Activated CD4-positive, alpha-beta memory T cell treated with anti-CD3 and anti-CD28 coated beads, Interleukin-2, amount 10 ng/mL, durations not matched to agents 7 days and 5 days (primary cell): ENCODE measurements around the gene CLECL1. TPM values are rescaled to one million over a fixed set of nuclear protein-coding genes. Genes with fewer than 3 reads are reported as not detected.
A peak's percentile ranks its signal among the peaks of the same experiment; 100 is the strongest.
"Not testable (repeated sequence)": the region's sequence is repeated elsewhere in the genome, so short reads cannot be mapped to it uniquely, and the experiment has no call there.

ENCODE experiments used
- CTCF ChIA-PET: fragments of 350-600 bp; sonication (Branson Sonifier 250); formaldehyde crosslinking; loops from one replicate; lab custom pipeline; 2021; ENCODE audit warnings: antibody characterized with exemption, inconsistent platforms; lab: Charles Lee
- POLR2A ChIA-PET: fragments of 350-600 bp; sonication (Branson Sonifier 250); formaldehyde crosslinking; loops from one replicate; lab custom pipeline; 2021; ENCODE audit warnings: antibody characterized with exemption; lab: Charles Lee
- DNase-seq: peaks from one replicate; pipeline ENCODE4 v3.0.0-alpha.2; 2020
- H3K27ac Mint-ChIP-seq: one replicate; pipeline ENCODE4 v1.8.0; 2021; ENCODE audit warnings: mild to moderate bottlenecking, mixed read lengths
- H3K27me3 Mint-ChIP-seq: one replicate; pipeline ENCODE4 v1.8.0; 2021; ENCODE audit warnings: mixed read lengths
- H3K36me3 Mint-ChIP-seq: one replicate; pipeline ENCODE4 v1.8.0; 2021; ENCODE audit warnings: low read depth, mixed read lengths
- H3K4me1 Mint-ChIP-seq: one replicate; pipeline ENCODE4 v1.8.0; 2021; ENCODE audit warnings: mixed read lengths
- H3K4me3 Mint-ChIP-seq: one replicate; pipeline ENCODE4 v1.8.0; 2021; ENCODE audit warnings: mild to moderate bottlenecking, mixed read lengths
- H3K9me3 Mint-ChIP-seq: one replicate; pipeline ENCODE4 v1.8.0; 2021; ENCODE audit warnings: mixed read lengths
- total RNA-seq, 2 experiments: library from RNA; stranded (reverse); gene quantifications; one replicate each; pipeline ENCODE4 v1.2.3, GENCODE V29; 2021

CLECL1 gene
- total RNA-seq, 2 experiments from 2014 or later: 13.5 to 15.4 TPM

- H3K9me3 Mint-ChIP-seq: peaks cover 7% of the 10 kb centered on the region
- peaks cover 56% of the 10 kb centered on the region for H3K36me3 Mint-ChIP-seq
- H3K27me3 Mint-ChIP-seq: peaks cover 6% of the 10 kb centered on the region
- POLR2A ChIA-PET: interaction anchor here (1.2 kb wide), 1 partner anchor 14 kb away, joined by 3 read pairs; the partner anchor contains the start of gene CLECL1
- no peak overlapping the region for H3K27ac Mint-ChIP-seq
- no peak overlapping the region for H3K4me3 Mint-ChIP-seq
- H3K4me1 Mint-ChIP-seq: peaks cover 32% of the 10 kb centered on the region
- no peak for DNase-seq
- CTCF ChIA-PET: interaction anchor here (1.4 to 1.5 kb wide), 2 partner anchors 12 to 23 kb away, joined by 3 to 4 read pairs; no protein-coding TSS in a partner anchor
Observed at GRCh38 chr12:9719790-9720189, 13.1 kb downstream of the CLECL1 start.

- peaks cover 4% of the 10 kb centered on the region for H3K27me3 Mint-ChIP-seq
- CTCF ChIA-PET: interaction anchor here (1.4 to 1.5 kb wide), 2 partner anchors 11 to 24 kb away, joined by 3 to 4 read pairs; no protein-coding TSS in a partner anchor
- peak overlapping the region; percentile 10 for H3K27ac Mint-ChIP-seq
- peaks cover 3% of the 10 kb centered on the region for H3K9me3 Mint-ChIP-seq
- no peak for DNase-seq
- peaks cover 54% of the 10 kb centered on the region for H3K36me3 Mint-ChIP-seq
- H3K4me3 Mint-ChIP-seq: no peak overlapping the region
- POLR2A ChIA-PET: interaction anchor here (1.2 to 3.0 kb wide), 2 partner anchors 10 to 15 kb away, joined by 3 to 11 read pairs; partner anchors contain the start of gene CLECL1
- H3K4me1 Mint-ChIP-seq: peaks cover 28% of the 10 kb centered on the region
Observed at GRCh38 chr12:9718968-9719367, 13.9 kb downstream of the CLECL1 start.

- peaks cover 45% of the 10 kb centered on the region for H3K36me3 Mint-ChIP-seq
- no peak for DNase-seq
- no peak overlapping the region for H3K4me3 Mint-ChIP-seq
- H3K27ac Mint-ChIP-seq: no peak overlapping the region
- CTCF ChIA-PET: interaction anchor here (0.7 to 1.8 kb wide), 3 partner anchors 8 to 25 kb away, joined by 3 to 13 read pairs (median 5); no protein-coding TSS in a partner anchor
- POLR2A ChIA-PET: interaction anchor here (0.6 to 3.0 kb wide), 4 partner anchors 8 to 43 kb away, joined by 3 to 11 read pairs (median 6); no protein-coding TSS in a partner anchor
- H3K9me3 Mint-ChIP-seq: peaks cover 3% of the 10 kb centered on the region
- H3K27me3 Mint-ChIP-seq: no peaks in the 10 kb centered on the region
- H3K4me1 Mint-ChIP-seq: peaks cover 22% of the 10 kb centered on the region
Observed at GRCh38 chr12:9717070-9717925, 15.6 kb downstream of the CLECL1 start.

- H3K9me3 Mint-ChIP-seq, H3K4me3 Mint-ChIP-seq, CTCF ChIA-PET, H3K27me3 Mint-ChIP-seq, DNase-seq, H3K27ac Mint-ChIP-seq: not testable (repeated sequence)
- POLR2A ChIA-PET: interaction anchor here (1.0 to 1.4 kb wide), 2 partner anchors 17 to 79 kb away, joined by 3 read pairs; no protein-coding TSS in a partner anchor
- H3K36me3 Mint-ChIP-seq: peaks cover 12% of the 10 kb centered on the region
- H3K4me1 Mint-ChIP-seq: peaks cover 20% of the 10 kb centered on the region
Observed at GRCh38 chr12:9713032-9713558, 19.8 kb downstream of the CLECL1 start.

- Mint-ChIP-seq H3K27ac (no peak overlapping the region), H3K36me3 (peaks cover 18% of the 10 kb centered on the region), H3K4me1 (peaks cover 32% of the 10 kb centered on the region), H3K27me3 (no peaks in the 10 kb centered on the region), H3K9me3 (peaks cover 4% of the 10 kb centered on the region), H3K4me3 (no peak overlapping the region)
- no peak for DNase-seq
- CTCF ChIA-PET: interaction anchor here (0.5 to 6.4 kb wide), 6 partner anchors 12 to 1726 kb away, joined by 3 to 74 read pairs (median 4); no protein-coding TSS in a partner anchor
- POLR2A ChIA-PET: interaction anchor here (1.0 to 3.1 kb wide), 9 partner anchors 10 to 64 kb away, joined by 3 to 17 read pairs (median 4); no protein-coding TSS in a partner anchor
Observed at GRCh38 chr12:9711664-9712063, 21.2 kb downstream of the CLECL1 start.

GRCh38 chr12:9710584-9711375 lies 22.1 kb downstream of the CLECL1 start:
- ChIA-PET POLR2A (interaction anchor here (1.0 to 3.1 kb wide), 9 partner anchors 9 to 63 kb away, joined by 3 to 17 read pairs (median 4); no protein-coding TSS in a partner anchor), CTCF (interaction anchor here (1.1 to 6.4 kb wide), 5 partner anchors 11 to 77 kb away, joined by 3 to 74 read pairs (median 4); no protein-coding TSS in a partner anchor)
- Mint-ChIP-seq H3K36me3 (peaks cover 17% of the 10 kb centered on the region), H3K4me3 (no peak overlapping the region), H3K27me3 (no peaks in the 10 kb centered on the region), H3K9me3 (peaks cover 8% of the 10 kb centered on the region), H3K27ac (no peak overlapping the region), H3K4me1 (peaks cover 37% of the 10 kb centered on the region)
- no peak for DNase-seq

GRCh38 chr12:9708853-9709252 lies 24.0 kb downstream of the CLECL1 start:
- ChIA-PET POLR2A (interaction anchor here (0.6 to 2.9 kb wide), 19 partner anchors 9 to 94 kb away, joined by 3 to 25 read pairs (median 7); no protein-coding TSS in a partner anchor), CTCF (interaction anchor here (0.5 to 6.4 kb wide), 25 partner anchors 8 to 240 kb away, joined by 3 to 74 read pairs (median 5); partner anchors contain the start of gene KLRB1)
- Mint-ChIP-seq H3K4me3 (no peak overlapping the region), H3K36me3 (peaks cover 27% of the 10 kb centered on the region), H3K27ac (peak overlapping the region; percentile 70), H3K27me3 (no peaks in the 10 kb centered on the region), H3K4me1 (peaks cover 40% of the 10 kb centered on the region), H3K9me3 (peaks cover 16% of the 10 kb centered on the region)
- DNase-seq: no peak

GRCh38 chr12:9707864-9708808 lies 24.8 kb downstream of the CLECL1 start:
- Mint-ChIP-seq H3K27me3 (no peaks in the 10 kb centered on the region), H3K9me3 (peaks cover 16% of the 10 kb centered on the region), H3K4me1 (peaks cover 40% of the 10 kb centered on the region), H3K36me3 (peaks cover 27% of the 10 kb centered on the region), H3K27ac (peak overlapping the region; percentile 70), H3K4me3 (peak overlapping the region; percentile 7)
- peak; percentile 74 for DNase-seq
- CTCF ChIA-PET: interaction anchor here (0.5 to 6.4 kb wide), 31 partner anchors 8 to 240 kb away, joined by 3 to 74 read pairs (median 4); partner anchors contain the start of gene KLRB1
- POLR2A ChIA-PET: interaction anchor here (0.6 to 2.8 kb wide), 22 partner anchors 8 to 93 kb away, joined by 3 to 25 read pairs (median 7); partner anchors contain the start of gene CLEC2D

- H3K27ac Mint-ChIP-seq: peak overlapping the region; percentile 70
- CTCF ChIA-PET: interaction anchor here (1.2 to 6.4 kb wide), 10 partner anchors 8 to 239 kb away, joined by 3 to 74 read pairs (median 10); no protein-coding TSS in a partner anchor
- H3K4me3 Mint-ChIP-seq: no peak overlapping the region
- no peak for DNase-seq
- POLR2A ChIA-PET: interaction anchor here (1.1 to 2.8 kb wide), 11 partner anchors 18 to 69 kb away, joined by 4 to 25 read pairs (median 8); partner anchors contain the start of gene CLEC2D
- peaks cover 47% of the 10 kb centered on the region for H3K4me1 Mint-ChIP-seq
- peaks cover 16% of the 10 kb centered on the region for H3K9me3 Mint-ChIP-seq
- H3K27me3 Mint-ChIP-seq: no peaks in the 10 kb centered on the region
- peaks cover 27% of the 10 kb centered on the region for H3K36me3 Mint-ChIP-seq
Observed at GRCh38 chr12:9707356-9707755, 25.5 kb downstream of the CLECL1 start.

GRCh38 chr12:9706086-9706685 lies 26.7 kb downstream of the CLECL1 start:
- CTCF ChIA-PET: interaction anchor here (1.1 to 6.4 kb wide), 4 partner anchors 18 to 375 kb away, joined by 4 to 74 read pairs (median 10); no protein-coding TSS in a partner anchor
- POLR2A ChIA-PET: interaction anchor here (0.8 to 2.8 kb wide), 4 partner anchors 20 to 68 kb away, joined by 3 to 18 read pairs (median 5); no protein-coding TSS in a partner anchor
- H3K36me3 Mint-ChIP-seq: peaks cover 27% of the 10 kb centered on the region
- H3K4me3 Mint-ChIP-seq: no peak overlapping the region
- no peaks in the 10 kb centered on the region for H3K27me3 Mint-ChIP-seq
- peaks cover 59% of the 10 kb centered on the region for H3K4me1 Mint-ChIP-seq
- peaks cover 16% of the 10 kb centered on the region for H3K9me3 Mint-ChIP-seq
- peak overlapping the region; percentile 33 for H3K27ac Mint-ChIP-seq
- DNase-seq: no peak
